Activated naive CD8-positive, alpha-beta T cell treated with anti-CD3 and anti-CD28 coated beads, Interleukin-2, amount 10 ng/mL, durations not matched to agents 7 days and 5 days (primary cell): Measurements from ENCODE around the gene KRTCAP2. TPM values are rescaled to one million over a fixed set of nuclear protein-coding genes. Genes with fewer than 3 reads are reported as not detected.

Source experiments
- ATAC-seq: fragments of 150-1000 bp; cut with Tn5 transposase; one replicate; pipeline ENCODE4 v1.10.0; 2021; ENCODE audit warnings: low read depth, moderate library complexity
- POLR2A ChIA-PET: fragments of 350-600 bp; sonication (Branson Sonifier 250); formaldehyde crosslinking; loops from one replicate; lab custom pipeline; 2021; ENCODE audit warnings: antibody characterized with exemption; lab: Charles Lee
- DNase-seq: peaks from one replicate; pipeline ENCODE4 v3.0.0; 2021
- H3K27ac Mint-ChIP-seq: one replicate; pipeline ENCODE4 v1.8.0; 2022; ENCODE audit warnings: mild to moderate bottlenecking, mixed read lengths
- H3K27me3 Mint-ChIP-seq: one replicate; pipeline ENCODE4 v1.8.0; 2022; ENCODE audit warnings: mild to moderate bottlenecking, moderate library complexity, mixed read lengths
- H3K36me3 Mint-ChIP-seq: one replicate; pipeline ENCODE4 v1.8.0; 2021; ENCODE audit warnings: mild to moderate bottlenecking, mixed read lengths
- H3K4me1 Mint-ChIP-seq: one replicate; pipeline ENCODE4 v1.8.0; 2021; ENCODE audit warnings: mixed read lengths
- H3K4me3 Mint-ChIP-seq: one replicate; pipeline ENCODE4 v1.8.0; 2022; ENCODE audit warnings: mild to moderate bottlenecking, moderate library complexity, mixed read lengths
- H3K9me3 Mint-ChIP-seq: one replicate; pipeline ENCODE4 v1.8.0; 2021; ENCODE audit warnings: mixed read lengths
- total RNA-seq, 2 experiments: library from RNA; stranded (reverse); gene quantifications; one replicate each; pipeline ENCODE4 v1.2.3, GENCODE V29; 2021

Gene KRTCAP2
- total RNA-seq, 2 experiments from 2014 or later, result 146 to 170 TPM

DNA sequence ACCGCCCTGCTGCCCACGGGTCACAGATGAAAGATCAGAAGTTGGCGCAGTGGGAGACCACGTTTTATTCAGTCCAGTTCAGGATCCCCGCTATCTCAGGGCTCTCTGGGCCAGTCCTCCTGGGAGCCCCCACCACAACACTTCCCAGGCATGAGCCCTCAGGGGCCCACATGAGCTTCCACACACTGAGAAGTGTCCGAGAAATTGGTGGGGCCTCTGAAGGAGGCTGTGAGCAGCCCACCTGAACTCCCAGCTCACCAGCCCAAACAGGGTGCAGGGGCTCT lies 12.6 kb upstream of the KRTCAP2 start:
- ATAC-seq (no peak), DNase-seq (no peak)
- Mint-ChIP-seq H3K27me3 (no peaks in the 10 kb centered on the region), H3K27ac (no peak overlapping the region), H3K4me1 (peaks cover 4% of the 10 kb centered on the region), H3K4me3 (no peak overlapping the region), H3K9me3 (no peaks in the 10 kb centered on the region), H3K36me3 (peaks cover 11% of the 10 kb centered on the region)
- POLR2A ChIA-PET, result interaction anchor here (1.8 kb wide), 1 partner anchor 12 kb away, joined by 4 read pairs; the partner anchor contains the start of gene TRIM46

DNA sequence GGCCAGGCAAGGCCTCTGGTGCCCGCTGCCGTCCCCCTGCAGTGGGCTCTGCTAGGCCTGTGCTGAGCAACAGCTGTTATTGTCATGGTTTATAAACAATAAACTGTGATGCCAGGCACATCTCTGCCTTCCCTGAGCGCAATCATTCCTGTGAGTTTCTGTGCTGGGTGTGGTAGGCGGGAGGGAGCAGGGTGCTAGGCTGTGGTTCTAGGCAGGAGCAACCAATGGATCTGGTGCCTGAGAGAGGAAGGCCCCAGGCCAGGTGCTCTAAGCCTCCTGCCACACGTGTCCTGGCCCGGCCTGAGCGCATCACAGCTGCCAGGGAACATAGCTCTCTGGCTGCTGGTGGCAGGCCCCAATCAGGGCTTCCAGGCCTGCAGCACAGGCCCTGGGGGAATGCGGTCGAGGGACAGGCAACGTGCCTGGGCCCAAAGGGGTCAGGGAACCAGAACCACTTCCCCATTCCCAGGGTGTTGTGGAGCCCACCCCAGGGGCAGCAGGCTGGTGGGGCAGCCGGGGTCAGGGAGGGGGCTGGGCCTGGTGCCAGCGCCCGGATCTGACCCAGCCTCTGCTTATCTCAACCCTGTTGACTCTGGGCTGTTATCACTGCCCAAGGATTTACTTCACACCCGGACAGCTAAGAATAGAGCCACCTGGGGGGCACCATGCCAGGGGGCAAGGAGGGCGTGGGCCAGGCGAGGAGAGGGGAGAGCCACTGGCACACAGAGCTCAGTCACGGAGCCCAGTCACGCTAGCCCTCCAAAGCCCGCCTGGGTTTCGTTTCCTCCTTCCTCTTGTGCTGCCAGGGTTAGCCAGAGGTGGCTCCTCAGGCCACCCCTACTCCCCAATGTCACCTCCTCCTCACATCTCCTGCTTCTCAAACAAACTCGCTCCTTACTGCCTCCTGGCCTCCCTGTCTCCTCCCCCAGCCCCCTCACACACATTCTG lies 12.0 kb upstream of the KRTCAP2 start:
- Mint-ChIP-seq H3K9me3 (no peaks in the 10 kb centered on the region), H3K4me3 (no peak overlapping the region), H3K27ac (no peak overlapping the region), H3K27me3 (no peaks in the 10 kb centered on the region), H3K4me1 (peaks cover 4% of the 10 kb centered on the region), H3K36me3 (peaks cover 11% of the 10 kb centered on the region)
- no peak for DNase-seq
- POLR2A ChIA-PET, result interaction anchor here (0.9 to 1.8 kb wide), 2 partner anchors 9 to 11 kb away, joined by 3 to 4 read pairs; partner anchors contain the start of gene TRIM46
- no peak for ATAC-seq

DNA sequence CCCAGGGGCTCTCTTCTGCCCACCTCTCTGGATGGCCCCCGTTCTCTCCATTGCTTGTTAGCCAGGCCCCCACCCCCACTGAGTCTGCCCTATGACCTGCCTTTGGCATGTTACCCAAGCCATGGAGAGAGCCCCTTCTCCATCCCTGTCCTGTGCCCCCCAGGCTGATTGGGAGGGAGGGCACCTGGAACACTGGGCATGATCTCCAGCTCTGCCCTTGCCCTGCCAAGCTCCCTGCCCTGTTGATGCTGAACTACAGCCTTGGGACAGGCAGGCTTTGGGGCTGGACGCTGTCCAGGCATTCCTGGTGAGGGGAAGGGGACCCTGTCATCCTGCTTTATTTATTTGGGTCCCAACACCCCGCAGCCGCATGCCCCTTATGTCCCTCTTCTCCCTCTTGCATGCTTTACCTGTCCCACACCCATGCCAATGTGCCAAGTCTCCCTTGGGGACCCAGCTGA lies 11.3 kb upstream of the KRTCAP2 start:
- POLR2A ChIA-PET, result interaction anchor here (0.9 to 1.8 kb wide), 3 partner anchors 9 to 10 kb away, joined by 3 to 8 read pairs (median 4); partner anchors contain the start of gene TRIM46
- H3K4me1 Mint-ChIP-seq, result peaks cover 4% of the 10 kb centered on the region
- ATAC-seq (no peak), DNase-seq (no peak)
- peak overlapping the region; percentile 37 for H3K27ac Mint-ChIP-seq
- H3K27me3 Mint-ChIP-seq, result no peaks in the 10 kb centered on the region
- no peaks in the 10 kb centered on the region for H3K9me3 Mint-ChIP-seq
- no peak overlapping the region for H3K4me3 Mint-ChIP-seq
- H3K36me3 Mint-ChIP-seq, result peaks cover 13% of the 10 kb centered on the region

DNA sequence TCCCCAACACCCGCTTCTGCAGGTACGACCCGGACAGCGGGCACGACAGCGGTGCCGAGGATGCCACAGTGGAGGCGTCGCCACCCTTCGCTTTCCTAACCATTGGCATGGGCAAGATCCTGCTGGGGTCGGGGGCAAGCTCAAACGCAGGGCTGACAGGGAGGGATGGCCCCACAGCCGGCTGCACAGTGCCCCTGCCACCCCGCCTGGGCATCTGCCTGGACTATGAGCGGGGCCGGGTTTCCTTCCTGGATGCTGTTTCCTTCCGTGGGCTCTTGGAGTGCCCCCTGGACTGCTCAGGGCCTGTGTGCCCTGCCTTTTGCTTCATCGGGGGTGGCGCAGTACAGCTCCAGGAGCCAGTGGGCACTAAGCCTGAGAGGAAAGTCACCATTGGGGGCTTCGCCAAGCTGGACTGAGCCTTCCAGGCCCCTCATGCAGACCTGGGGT lies 10.7 kb upstream of the KRTCAP2 start:
- peaks cover 17% of the 10 kb centered on the region for H3K36me3 Mint-ChIP-seq
- ATAC-seq (no peak), DNase-seq (no peak)
- no peaks in the 10 kb centered on the region for H3K27me3 Mint-ChIP-seq
- no peaks in the 10 kb centered on the region for H3K9me3 Mint-ChIP-seq
- POLR2A ChIA-PET, result interaction anchor here (1.2 kb wide), 1 partner anchor 9 kb away, joined by 8 read pairs; no protein-coding TSS in a partner anchor
- H3K4me3 Mint-ChIP-seq, result no peak overlapping the region
- peak overlapping the region; percentile 37 for H3K27ac Mint-ChIP-seq
- peaks cover 4% of the 10 kb centered on the region for H3K4me1 Mint-ChIP-seq

DNA sequence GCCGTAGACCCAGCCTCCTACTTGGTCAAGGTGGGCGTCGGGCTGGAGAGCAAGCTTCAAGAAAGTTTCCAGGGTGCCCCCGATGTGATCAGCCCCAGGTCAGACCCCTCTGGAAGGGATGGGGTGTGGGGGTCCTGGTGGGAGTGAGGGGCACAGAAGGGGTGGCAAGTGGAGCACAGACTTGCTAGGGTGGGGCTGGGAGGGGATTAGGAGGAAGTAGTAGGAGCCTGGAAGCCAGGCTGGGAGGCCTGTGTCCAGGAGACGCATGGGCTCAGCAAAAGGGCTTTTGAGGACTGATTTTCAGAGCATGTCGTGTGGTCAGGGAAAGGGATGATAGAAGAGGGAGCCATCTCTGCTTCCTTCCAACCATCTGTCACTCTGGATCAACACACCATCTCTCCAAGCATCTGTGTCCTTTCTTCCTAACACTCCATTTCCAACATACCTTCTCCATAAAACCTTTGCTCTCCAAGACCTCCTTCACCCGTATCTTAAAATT lies 9.0 kb upstream of the KRTCAP2 start:
- DNase-seq, result no peak
- Mint-ChIP-seq H3K4me3 (no peak overlapping the region), H3K27me3 (no peaks in the 10 kb centered on the region), H3K36me3 (peaks cover 18% of the 10 kb centered on the region), H3K4me1 (no peaks in the 10 kb centered on the region), H3K9me3 (no peaks in the 10 kb centered on the region), H3K27ac (no peak overlapping the region)
- POLR2A ChIA-PET, result no interaction called here
- no peak for ATAC-seq

DNA sequence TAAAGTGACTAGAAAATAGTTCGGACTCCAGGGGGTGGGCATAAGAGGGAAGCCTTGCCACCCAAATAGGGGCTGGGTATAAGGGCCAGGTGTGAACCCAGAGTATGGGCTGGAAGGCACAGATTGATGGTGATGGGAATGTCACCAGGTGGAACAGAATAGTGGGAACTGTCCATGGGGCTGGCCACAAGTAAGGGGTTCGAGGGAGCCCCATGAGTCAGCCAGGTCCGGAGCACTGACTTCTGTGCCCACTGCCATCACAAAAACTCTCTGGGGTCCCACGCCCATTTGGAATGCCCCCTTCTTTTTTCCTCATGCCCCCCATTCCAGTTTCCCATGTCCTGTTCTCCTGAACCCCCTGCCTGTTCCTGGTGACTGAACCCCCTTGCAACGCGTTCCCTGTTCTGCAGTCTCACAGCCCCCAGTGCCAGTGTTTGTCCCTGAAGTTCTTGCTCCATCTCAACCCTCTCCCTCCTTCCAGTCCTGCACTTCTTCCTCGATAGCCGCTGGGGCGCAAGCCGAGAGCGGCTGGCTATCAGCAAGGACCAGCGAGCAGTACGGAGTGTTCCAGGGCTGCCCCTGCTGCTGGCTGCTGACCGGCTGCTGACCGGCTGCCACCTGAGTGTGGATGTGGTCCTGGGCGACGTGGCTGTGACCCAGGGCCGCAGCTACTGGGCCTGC lies 8.4 kb upstream of the KRTCAP2 start:
- Mint-ChIP-seq H3K4me1 (peaks cover 6% of the 10 kb centered on the region), H3K27me3 (no peaks in the 10 kb centered on the region), H3K9me3 (no peaks in the 10 kb centered on the region), H3K4me3 (no peak overlapping the region), H3K36me3 (peaks cover 18% of the 10 kb centered on the region), H3K27ac (no peak overlapping the region)
- POLR2A ChIA-PET, result interaction anchor here (1.2 kb wide), 1 partner anchor 46 kb away, joined by 3 read pairs; no protein-coding TSS in a partner anchor
- ATAC-seq (no peak), DNase-seq (no peak)

DNA sequence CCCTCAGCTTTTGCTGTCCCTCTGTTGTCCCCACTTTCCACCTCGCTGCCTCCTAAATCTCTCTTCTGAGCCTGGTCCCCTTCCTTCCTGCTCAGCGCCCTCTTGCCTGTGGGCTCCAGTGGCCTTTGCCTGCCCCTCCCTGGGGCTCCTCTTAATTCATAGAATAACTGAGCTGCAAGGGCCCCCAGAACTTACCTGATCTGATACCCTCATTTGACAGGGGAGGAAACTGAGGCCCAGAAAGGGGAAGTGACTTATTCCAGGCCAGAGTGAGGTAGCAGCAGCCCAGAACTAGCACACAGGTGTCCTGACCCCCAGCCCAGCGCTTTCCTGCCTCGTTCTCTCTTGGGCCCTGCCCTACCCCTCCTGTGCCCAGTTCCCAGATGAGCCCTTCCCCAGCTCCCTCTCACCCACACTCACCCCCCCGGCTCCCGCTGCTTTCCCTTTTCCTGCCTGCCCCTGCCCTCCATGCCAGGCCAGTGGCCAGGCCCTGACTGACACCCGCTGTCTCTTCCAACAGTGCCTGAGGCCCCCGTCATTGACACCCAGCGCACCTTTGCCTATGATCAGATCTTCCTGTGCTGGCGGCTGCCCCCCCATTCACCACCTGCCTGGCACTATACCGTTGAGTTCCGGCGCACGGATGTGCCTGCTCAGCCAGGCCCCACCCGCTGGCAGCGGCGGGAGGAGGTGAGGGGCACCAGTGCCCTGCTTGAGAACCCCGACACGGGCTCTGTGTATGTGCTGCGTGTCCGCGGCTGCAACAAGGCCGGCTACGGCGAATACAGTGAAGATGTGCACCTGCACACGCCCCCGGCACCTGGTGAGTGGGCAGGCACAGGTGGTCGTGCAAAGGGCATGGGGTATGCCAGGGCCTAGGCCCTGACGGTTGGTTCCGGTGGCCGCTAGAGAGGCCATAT lies 6.3 kb upstream of the KRTCAP2 start:
- Mint-ChIP-seq H3K9me3 (no peaks in the 10 kb centered on the region), H3K36me3 (peaks cover 18% of the 10 kb centered on the region), H3K4me1 (peaks cover 14% of the 10 kb centered on the region), H3K27ac (peak overlapping the region; percentile 9), H3K4me3 (no peak overlapping the region), H3K27me3 (no peaks in the 10 kb centered on the region)
- ATAC-seq, result no peak
- DNase-seq, result peak; percentile 19
- POLR2A ChIA-PET, result no interaction called here

DNA sequence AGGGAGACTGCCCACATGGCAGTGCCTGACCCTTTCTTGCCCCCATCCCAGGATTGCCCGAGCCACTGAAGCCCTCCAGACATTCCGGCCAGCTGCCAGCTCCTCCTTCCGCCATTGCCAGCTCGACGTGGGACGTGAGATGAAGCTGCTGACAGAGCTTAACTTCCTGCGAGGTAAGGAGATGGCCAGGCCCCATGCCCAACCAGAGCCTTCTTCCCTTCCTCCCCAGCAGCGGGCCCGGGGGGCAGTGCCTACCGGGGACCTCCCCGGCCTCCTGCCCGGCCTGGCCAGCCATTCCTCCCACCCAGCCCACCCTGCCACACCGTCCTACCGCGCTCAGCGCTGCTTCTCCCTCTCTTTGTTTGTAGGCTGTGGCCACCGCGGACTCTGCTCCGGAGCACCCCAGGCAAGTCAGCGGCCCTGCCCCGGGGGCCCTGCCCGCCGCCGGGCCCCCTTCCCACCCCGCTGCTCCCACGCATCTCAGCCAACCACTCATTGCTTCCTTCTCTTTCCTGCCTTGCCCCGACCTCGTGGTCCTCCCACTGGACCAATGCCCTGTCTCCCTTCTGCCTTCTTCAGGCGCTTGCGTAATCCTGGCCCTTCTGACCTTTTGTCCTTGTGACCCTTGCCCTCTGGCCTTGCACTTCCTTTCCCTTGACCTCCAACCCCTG lies 5.5 kb upstream of the KRTCAP2 start:
- no peaks in the 10 kb centered on the region for H3K27me3 Mint-ChIP-seq
- H3K9me3 Mint-ChIP-seq, result no peaks in the 10 kb centered on the region
- no peak overlapping the region for H3K4me3 Mint-ChIP-seq
- ATAC-seq (no peak), DNase-seq (peak; percentile 29)
- H3K4me1 Mint-ChIP-seq, result peaks cover 16% of the 10 kb centered on the region
- peak overlapping the region; percentile 9 for H3K27ac Mint-ChIP-seq
- peaks cover 16% of the 10 kb centered on the region for H3K36me3 Mint-ChIP-seq
- POLR2A ChIA-PET, result interaction anchor here (1.5 to 2.0 kb wide), 2 partner anchors 13 to 14 kb away, joined by 4 to 7 read pairs; no protein-coding TSS in a partner anchor

DNA sequence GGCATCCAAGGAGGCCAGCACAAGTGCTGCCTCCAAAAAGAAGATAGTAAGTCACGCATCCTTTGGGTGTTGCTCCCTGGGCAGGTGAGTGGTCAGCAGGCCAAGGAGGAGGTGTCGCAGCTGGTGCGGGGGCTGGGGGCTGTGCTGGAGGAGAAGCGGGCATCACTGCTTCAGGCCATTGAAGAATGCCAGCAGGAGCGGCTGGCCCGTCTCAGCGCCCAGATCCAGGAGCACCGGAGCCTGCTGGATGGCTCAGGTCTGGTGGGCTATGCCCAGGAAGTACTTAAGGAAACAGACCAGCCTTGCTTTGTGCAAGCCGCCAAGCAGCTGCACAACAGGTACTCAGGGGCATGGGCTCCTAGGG lies 4.8 kb upstream of the KRTCAP2 start:
- Mint-ChIP-seq H3K27me3 (no peaks in the 10 kb centered on the region), H3K27ac (no peak overlapping the region), H3K9me3 (no peaks in the 10 kb centered on the region), H3K4me3 (no peak overlapping the region), H3K4me1 (peaks cover 21% of the 10 kb centered on the region), H3K36me3 (peaks cover 13% of the 10 kb centered on the region)
- peak; percentile 21 for DNase-seq
- ATAC-seq, result no peak
- POLR2A ChIA-PET, result interaction anchor here (1.1 to 2.0 kb wide), 4 partner anchors 14 to 42 kb away, joined by 4 to 9 read pairs (median 6); no protein-coding TSS in a partner anchor

DNA sequence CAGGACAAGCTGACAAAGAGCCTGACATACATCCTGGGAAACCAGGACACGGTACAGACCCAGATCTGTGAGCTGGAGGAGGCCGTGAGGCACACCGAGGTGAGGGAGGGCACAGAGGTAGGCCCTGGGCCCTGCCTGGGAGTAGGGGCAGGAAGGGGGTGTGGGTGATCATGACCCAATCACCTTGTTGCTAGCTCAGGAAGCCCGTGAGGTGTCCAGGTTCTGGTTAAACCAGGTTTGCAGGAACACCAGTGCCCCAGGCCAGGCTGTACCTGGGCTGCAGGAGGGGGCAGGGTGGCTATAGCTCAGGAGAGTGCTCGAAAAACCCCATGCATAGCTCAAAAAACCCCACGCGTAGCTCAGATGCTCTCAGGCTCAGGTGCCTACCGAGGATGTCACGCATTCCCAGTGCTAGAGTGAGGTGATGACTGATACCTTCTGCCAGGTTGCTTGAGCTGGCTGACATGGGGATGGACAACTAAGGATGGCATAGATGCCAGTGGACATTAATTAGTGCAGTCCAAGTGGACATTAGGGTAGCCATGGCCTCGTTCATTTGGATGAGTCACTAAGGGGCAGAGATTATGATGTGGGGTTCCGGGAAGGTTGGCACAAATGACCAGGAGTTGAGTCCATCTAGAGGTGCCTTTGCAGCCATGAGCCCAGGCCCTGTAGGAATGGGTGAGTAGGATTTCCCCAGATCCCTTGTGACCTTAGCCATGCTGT lies 4.3 kb upstream of the KRTCAP2 start:
- Mint-ChIP-seq H3K36me3 (peaks cover 13% of the 10 kb centered on the region), H3K4me3 (no peak overlapping the region), H3K27me3 (no peaks in the 10 kb centered on the region), H3K27ac (peak overlapping the region; percentile 59), H3K4me1 (peaks cover 23% of the 10 kb centered on the region), H3K9me3 (no peaks in the 10 kb centered on the region)
- ATAC-seq (no peak), DNase-seq (peak; percentile 19)
- POLR2A ChIA-PET, result interaction anchor here (0.7 to 2.0 kb wide), 7 partner anchors 15 to 92 kb away, joined by 3 to 9 read pairs (median 4); no protein-coding TSS in a partner anchor

DNA sequence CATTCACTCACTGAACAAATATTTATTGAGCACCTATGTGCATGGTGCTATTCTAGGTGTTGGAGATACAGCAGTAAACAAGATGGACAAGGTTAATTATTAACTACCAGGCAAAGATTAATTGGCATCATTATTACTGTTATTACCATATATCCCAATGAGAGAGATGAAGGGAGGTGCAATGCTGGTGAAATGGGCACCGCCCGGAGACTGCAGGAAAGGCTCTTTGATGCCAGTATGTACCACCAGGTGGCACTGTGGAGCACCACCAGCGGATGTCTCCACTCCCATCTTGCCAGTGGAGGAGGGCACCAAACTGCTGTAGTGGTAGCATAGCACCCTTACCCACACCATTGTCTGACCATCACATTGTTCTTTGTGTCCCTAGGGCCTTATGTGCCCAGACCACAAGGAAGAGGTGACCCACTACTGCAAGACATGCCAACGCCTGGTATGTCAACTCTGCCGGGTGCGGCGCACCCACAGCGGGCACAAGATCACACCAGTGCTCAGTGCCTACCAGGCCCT lies 3.5 kb upstream of the KRTCAP2 start:
- no peaks in the 10 kb centered on the region for H3K27me3 Mint-ChIP-seq
- ATAC-seq, result peak; percentile 28

More for the DNA sequence above, 3.5 kb upstream of the KRTCAP2 start:
- peak overlapping the region; percentile 59 for H3K27ac Mint-ChIP-seq
- peaks cover 29% of the 10 kb centered on the region for H3K4me1 Mint-ChIP-seq
- H3K9me3 Mint-ChIP-seq, result no peaks in the 10 kb centered on the region
- H3K36me3 Mint-ChIP-seq, result peaks cover 13% of the 10 kb centered on the region
- peak overlapping the region; percentile 52 for H3K4me3 Mint-ChIP-seq
- peak; percentile 84 for DNase-seq
- POLR2A ChIA-PET, result interaction anchor here (0.7 to 4.6 kb wide), 6 partner anchors 16 to 91 kb away, joined by 3 to 78 read pairs (median 6); no protein-coding TSS in a partner anchor
